Stimulated activated CD8-positive, alpha-beta memory T cell treated with anti-CD3 and anti-CD28 coated beads, Interleukin-7, amount 100 ng/mL, for 1 hour (primary cell): Measurements from ENCODE around the gene USF3.
A peak's percentile ranks its signal among the peaks of the same experiment; 100 is the strongest.

Experiments
- DNase-seq, 2 donors: peaks; one replicate each; pipeline ENCODE4 v3.0.0-alpha.2; 2020; ENCODE audit warnings: low read depth in 2 of 2

USF3 gene

GRCh38 chr3:113695786-113696645 is at the start of gene USF3:
Gene USF3 (minus strand): TSS chr3:113696642. CDS start chr3:113674878, 21,764 bp downstream.
- peak; percentile 67 to 70 for DNase-seq

- peak; percentile 85 to 90 for DNase-seq
Measured at GRCh38 chr3:113745756-113746547, 49.5 kb upstream of the USF3 start, which contains the start of gene NAA50. Gene NAA50 (minus strand): TSS chr3:113746249. CDS start chr3:113745949, 300 bp downstream.

GRCh38 chr3:113744941-113745755 is 48.7 kb upstream of the USF3 start:
- DNase-seq, result peak; percentile 47 to 52

- no peak for DNase-seq
Measured at GRCh38 chr3:113743006-113743630, 46.7 kb upstream of the USF3 start.

- no peak for DNase-seq
Measured at GRCh38 chr3:113741620-113742019, 45.2 kb upstream of the USF3 start.

GRCh38 chr3:113741086-113741485 is 44.6 kb upstream of the USF3 start:
- DNase-seq, result no peak

GRCh38 chr3:113736548-113737089 is 40.2 kb upstream of the USF3 start:
- no peak for DNase-seq

- no peak for DNase-seq
Measured at GRCh38 chr3:113731694-113732093, 35.3 kb upstream of the USF3 start.

GRCh38 chr3:113730550-113730949 is 34.1 kb upstream of the USF3 start:
- no peak for DNase-seq

GRCh38 chr3:113728661-113729060 is 32.2 kb upstream of the USF3 start:
- no peak for DNase-seq

GRCh38 chr3:113721636-113722035 is 25.2 kb upstream of the USF3 start:
- no peak for DNase-seq

GRCh38 chr3:113719758-113720157 is 23.3 kb upstream of the USF3 start:
- no peak for DNase-seq

- DNase-seq, result no peak
Measured at GRCh38 chr3:113719294-113719693, 22.9 kb upstream of the USF3 start.

GRCh38 chr3:113717818-113718217 is 21.4 kb upstream of the USF3 start:
- no peak for DNase-seq

GRCh38 chr3:113717308-113717707 is 20.9 kb upstream of the USF3 start:
- no peak for DNase-seq

- no peak for DNase-seq
Measured at GRCh38 chr3:113714702-113715101, 18.3 kb upstream of the USF3 start.

- no peak for DNase-seq
Measured at GRCh38 chr3:113712129-113712528, 15.7 kb upstream of the USF3 start.

GRCh38 chr3:113707835-113708234 is 11.4 kb upstream of the USF3 start:
- no peak for DNase-seq

- DNase-seq, result no peak
Measured at GRCh38 chr3:113698956-113699355, 2.5 kb upstream of the USF3 start.

- DNase-seq, result no peak
Measured at GRCh38 chr3:113698213-113698742, 1.8 kb upstream of the USF3 start.
